ENCODE measurements around the gene HS1BP3. TPM values are rescaled to one million over a fixed set of nuclear protein-coding genes. Genes with fewer than 3 reads are reported as not detected.

The HS1BP3 gene
- total and polyA plus RNA-seq, 2 of the 13 experiments (the other 11 are each of a cell fraction or from before 2014, with no cell fraction given) = 15.2 to 22.0 TPM

- TF ChIP-seq MNT (IDR thresholded peaks at IDR 0.05) (no peak), THRA (CRISPR knock-in tag; IDR thresholded peaks at IDR 0.05; ENCODE audit: borderline replicate concordance) (0 out of 2 replicates have a peak, but pooled peaks have one; percentile 54), BRCA1 (CRISPR knock-in tag; IDR thresholded peaks at IDR 0.05) (no peak), CEBPB (IDR thresholded peaks at IDR 0.05; ENCODE audit: borderline replicate concordance, low read depth, low read length) (peak; percentile 70; the same call in 1 of the 2 replicates), SOX5 (CRISPR knock-in tag; IDR thresholded peaks at IDR 0.05; ENCODE audit: borderline replicate concordance) (peak; percentile 79; the same call in 1 of the 2 replicates), MZF1 (CRISPR knock-in tag; IDR thresholded peaks at IDR 0.05; ENCODE audit: borderline replicate concordance) (no peak), SMYD3 (CRISPR knock-in tag; IDR thresholded peaks at IDR 0.05) (no peak), SRSF9 (IDR thresholded peaks at IDR 0.05; ENCODE audit: borderline replicate concordance, insufficient read depth, low read depth, low read length, poor library complexity, severe bottlenecking) (no peak), ZNF766 (CRISPR knock-in tag; IDR thresholded peaks at IDR 0.05; ENCODE audit: borderline replicate concordance) (peak; percentile 18; the same call in 1 of the 2 replicates), CHD2 (IDR thresholded peaks at IDR 0.05; ENCODE audit: low read depth, low read length) (no peak), KLF16 (CRISPR knock-in tag; IDR thresholded peaks at IDR 0.05) (no peak; a peak in 1 of 4 replicates), FOXA3 (CRISPR knock-in tag; IDR thresholded peaks at IDR 0.05) (0 out of 2 replicates have a peak, but pooled peaks have one; percentile 1), KDM5B (CRISPR knock-in tag; IDR thresholded peaks at IDR 0.05; ENCODE audit: borderline replicate concordance) (no peak), PITX1 (CRISPR knock-in tag; IDR thresholded peaks at IDR 0.05) (peak; percentile 50; the same call in 1 of the 2 replicates), PBX2 (CRISPR knock-in tag; IDR thresholded peaks at IDR 0.05) (no peak), ZNF326 (CRISPR knock-in tag; IDR thresholded peaks at IDR 0.05; ENCODE audit: borderline replicate concordance) (no peak), HMG20B (CRISPR knock-in tag; conservative IDR thresholded peaks at IDR 0.05) (no peak), GRHL1 (CRISPR knock-in tag; conservative IDR thresholded peaks at IDR 0.05) (no peak), ATF4 (CRISPR knock-in tag; IDR thresholded peaks at IDR 0.05) (peak in 1 of 2 experiments; percentile 54; a peak in 2 of 4 replicates), SALL1 (CRISPR knock-in tag; IDR thresholded peaks at IDR 0.05) (no peak), ZKSCAN8 (CRISPR knock-in tag; IDR thresholded peaks at IDR 0.05; ENCODE audit: borderline replicate concordance) (no peak), DDIT3 (CRISPR knock-in tag; IDR thresholded peaks at IDR 0.05) (no peak), NR2F6 (IDR thresholded peaks at IDR 0.05) (peak; percentile 62), NR2F6 (CRISPR knock-in tag; IDR thresholded peaks at IDR 0.05) (peak; percentile 39), ASH2L (IDR thresholded peaks at IDR 0.05; ENCODE audit: insufficient read length, low read depth, low read length) (peak; percentile 28)
Measured at GRCh38 chr2:20585359-20585709, 65.6 kb downstream of the HS1BP3 start (continued).

All from HepG2 (cell line).